Left forelimb (tissue), 1 donor: ENCODE data around the gene LBHD1.
A peak's percentile ranks its signal among the peaks of the same experiment; 100 is the strongest.
"Not testable (repeated sequence)": the region's sequence is repeated elsewhere in the genome, so short reads cannot be mapped to it uniquely, and the experiment has no call there.

ENCODE experiments used
- DNase-seq: peaks from one replicate; pipeline ENCODE4 v3.0.0-alpha.2; 2018; ENCODE audit warnings: low spot score

Gene LBHD1

GRCh38 chr11:62693624-62694023, 21.6 kb upstream of the LBHD1 start:
- DNase-seq: not testable (repeated sequence)

GRCh38 chr11:62689421-62690183, 17.5 kb upstream of the LBHD1 start, which contains the start of gene LRRN4CL:
LRRN4CL (minus strand) TSS chr11:62689530; CDS start chr11:62688508, 1,022 bp downstream.
- DNase-seq: peak; percentile 85

GRCh38 chr11:62688491-62688890, 16.4 kb upstream of the LBHD1 start:
- no peak for DNase-seq

- DNase-seq: no peak
Measured at GRCh38 chr11:62687508-62688396, 15.7 kb upstream of the LBHD1 start.

GRCh38 chr11:62682518-62682917, 10.5 kb upstream of the LBHD1 start:
- no peak for DNase-seq

GRCh38 chr11:62680825-62681240, 8.8 kb upstream of the LBHD1 start:
- no peak for DNase-seq

GRCh38 chr11:62678770-62679696, 7.0 kb upstream of the LBHD1 start, which contains the start of gene UBXN1:
UBXN1 (minus strand) TSS chr11:62679073; CDS start chr11:62678923, 150 bp downstream.
- DNase-seq: peak; percentile 97

GRCh38 chr11:62678433-62678769, 6.3 kb upstream of the LBHD1 start:
- no peak for DNase-seq

- DNase-seq: no peak
Measured at GRCh38 chr11:62677714-62678113, 5.6 kb upstream of the LBHD1 start.

- no peak for DNase-seq
Measured at GRCh38 chr11:62677156-62677555, 5.1 kb upstream of the LBHD1 start.

- DNase-seq: no peak
Measured at GRCh38 chr11:62676698-62677097, 4.6 kb upstream of the LBHD1 start.

- not testable (repeated sequence) for DNase-seq
Measured at GRCh38 chr11:62675415-62675814, 3.3 kb upstream of the LBHD1 start.

GRCh38 chr11:62673196-62673525, 1.1 kb upstream of the LBHD1 start:
- DNase-seq: no peak

GRCh38 chr11:62671236-62671607, 845 bp downstream of the LBHD1 start:
- DNase-seq: no peak

- no peak for DNase-seq
Measured at GRCh38 chr11:62669420-62670161, 2.5 kb downstream of the LBHD1 start.

- DNase-seq: no peak
Measured at GRCh38 chr11:62667460-62667859, 4.6 kb downstream of the LBHD1 start.

GRCh38 chr11:62666259-62666926, 5.7 kb downstream of the LBHD1 start:
- no peak for DNase-seq

GRCh38 chr11:62665599-62666258, 6.3 kb downstream of the LBHD1 start:
- no peak for DNase-seq

GRCh38 chr11:62665075-62665598, 6.9 kb downstream of the LBHD1 start, which contains the start of the genes C11orf98 and CSKMT:
C11orf98 (minus strand) TSS chr11:62665210; CDS start chr11:62665169, 41 bp downstream.
CSKMT (plus strand) TSS chr11:62665312; CDS start chr11:62665880, 568 bp downstream.
- DNase-seq: peak; percentile 99
